B cell (primary cell): Measurements from ENCODE around the gene VAV3. TPM values are rescaled to one million over a fixed set of nuclear protein-coding genes. Genes with fewer than 3 reads are reported as not detected.

Source experiments
- ATAC-seq: fragments of 200-7000 bp; cut with Tn5 transposase; one replicate; pipeline ENCODE4 v1.10.0; 2021; ENCODE audit warnings: low read depth, mild to moderate bottlenecking, moderate number of reproducible peaks, moderate library complexity
- CTCF ChIA-PET: fragments of 350-600 bp; sonication (Branson Sonifier 250); formaldehyde crosslinking; loops from one replicate; lab custom pipeline; 2021; ENCODE audit warnings: antibody characterized with exemption, inconsistent platforms; lab: Charles Lee
- POLR2A ChIA-PET: fragments of 350-600 bp; sonication (Branson Sonifier 250); formaldehyde crosslinking; loops from one replicate; lab custom pipeline; 2021; ENCODE audit warnings: antibody characterized with exemption; lab: Charles Lee
- DNase-seq: peaks from one replicate; pipeline ENCODE4 v3.0.0; 2013
- H2AFZ ChIP-seq: 2 replicates; pipeline ENCODE4 v1.6.1; 2012; ENCODE audit warnings: mild to moderate bottlenecking, low read depth, low read length; ENCODE audit not compliant: insufficient read depth, poor library complexity, severe bottlenecking
- H3K27ac ChIP-seq, 2 donors: 1 replicate in 1 of 2; 2 replicates in 1 of 2; pipeline ENCODE4 v1.5.1; 2012 to 2013; ENCODE audit warnings: low read length in 2 of 2, mild to moderate bottlenecking in 2 of 2, moderate library complexity in 1 of 2
- H3K27me3 ChIP-seq, 4 experiments: fragments of 200-600 bp in 1 of 4; sonication (generic) in 1 of 4; replicated peaks in 1 of 4; 1 replicate in 2 of 4; 2 replicates in 2 of 4; pipeline versions ENCODE4 v1.6.1 to v1.7.0; 2013 to 2016; ENCODE audit warnings: low read length in 3 of 4, mild to moderate bottlenecking in 2 of 4, mixed read lengths in 1 of 4, moderate library complexity in 1 of 4; ENCODE audit not compliant: insufficient read depth in 4 of 4, control insufficient read depth in 3 of 4; ENCODE audit errors: control extremely low read depth in 1 of 4
- H3K36me3 ChIP-seq, 2 experiments: replicated peaks in 1 of 2; 1 replicate in 1 of 2; 2 replicates in 1 of 2; pipeline versions ENCODE4 v1.6.1 to v1.7.1; 2013; ENCODE audit warnings: low read length in 1 of 2; ENCODE audit not compliant: insufficient read depth in 2 of 2, control insufficient read depth in 1 of 2; ENCODE audit errors: control extremely low read depth in 1 of 2, extremely low read depth in 1 of 2
- H3K4me1 ChIP-seq, 2 donors: fragments of 200-600 bp in 1 of 2; sonication (generic) in 1 of 2; 1 replicate in 1 of 2; 2 replicates in 1 of 2; pipeline versions ENCODE4 v1.5.1 to v1.6.1; 2013 to 2017; ENCODE audit warnings: low read length in 2 of 2; ENCODE audit not compliant: control insufficient read depth in 2 of 2, insufficient read depth in 2 of 2
- H3K4me2 ChIP-seq: replicated peaks from 2 replicates; pipeline ENCODE3; 2012; ENCODE audit warnings: mild to moderate bottlenecking, low read depth, low read length; ENCODE audit not compliant: poor library complexity, severe bottlenecking
- H3K4me3 ChIP-seq, 5 experiments: fragments of 200-600 bp in 1 of 5; sonication (generic) in 1 of 5; 1 replicate in 3 of 5; 2 replicates in 2 of 5; pipeline versions ENCODE4 v1.5.1 to v1.7.0; 2011 to 2016; ENCODE audit warnings: low read length in 4 of 5, mild to moderate bottlenecking in 4 of 5, low read depth in 2 of 5, control low read depth in 1 of 5, moderate library complexity in 1 of 5; ENCODE audit not compliant: insufficient read depth in 1 of 5; ENCODE audit errors: control extremely low read depth in 1 of 5, extremely low read depth in 1 of 5
- H3K79me2 ChIP-seq: fragments of 200-600 bp; sonication (generic); one replicate; pipeline ENCODE4 v1.6.0; 2016; ENCODE audit warnings: low read length; ENCODE audit not compliant: control insufficient read depth, insufficient read depth
- H3K9ac ChIP-seq: fragments of 200-600 bp; sonication (generic); 2 replicates; pipeline ENCODE4 v1.6.1; 2017; ENCODE audit warnings: mild to moderate bottlenecking, low read length, moderate library complexity
- H3K9me3 ChIP-seq, 3 donors: one replicate each; pipeline versions ENCODE4 v1.6.1 to v1.7.1; 2013; ENCODE audit warnings: low read length in 2 of 3; ENCODE audit not compliant: control insufficient read depth in 2 of 3, insufficient read depth in 1 of 3; ENCODE audit errors: control extremely low read depth in 1 of 3
- H4K20me1 ChIP-seq: 2 replicates; pipeline ENCODE4 v1.6.0; 2012; ENCODE audit warnings: mild to moderate bottlenecking, low read length; ENCODE audit not compliant: insufficient read depth, control insufficient read depth, poor library complexity, severe bottlenecking
- H3K27ac Mint-ChIP-seq: one replicate; pipeline ENCODE4 v1.8.0; 2021; ENCODE audit warnings: mixed read lengths
- H3K27me3 Mint-ChIP-seq: one replicate; pipeline ENCODE4 v1.8.0; 2021; ENCODE audit warnings: mixed read lengths
- H3K4me1 Mint-ChIP-seq: one replicate; pipeline ENCODE4 v1.8.0; 2021; ENCODE audit warnings: mixed read lengths
- H3K4me3 Mint-ChIP-seq: one replicate; pipeline ENCODE4 v1.8.0; 2021; ENCODE audit warnings: mixed read lengths
- H3K9me3 Mint-ChIP-seq: one replicate; pipeline ENCODE4 v1.8.0; 2022; ENCODE audit warnings: mixed read lengths; ENCODE audit not compliant: insufficient read depth
- EZH2 ChIP-seq: IDR thresholded peaks from 2 replicates; pipeline ENCODE4 v1.6.1; 2012; ENCODE audit warnings: borderline replicate concordance, low read depth, mild to moderate bottlenecking, moderate library complexity, low read length; ENCODE audit not compliant: insufficient read depth, poor library complexity, severe bottlenecking
- WGBS: methylation state at CpG from one replicate; pipeline ENCODE4 v1.1.5; 2013; ENCODE audit warnings: missing lambda C conversion rate; ENCODE audit not compliant: insufficient coverage; 5-methylcytosine and 5-hydroxymethylcytosine counted together
- intact Hi-C: fragments of 100-400 bp; cut with micrococcal nuclease; formaldehyde crosslinking; loops from one replicate; pipeline ENCODE4 v1.10.0; 2022
- polyA plus RNA-seq: library from polyadenylated mRNA; depleted of rRNA; stranded (reverse); fragments of >200 nt; gene quantifications from 2 replicates; pipeline ENCODE4 v1.2.3, GENCODE V29; 2012
- total RNA-seq, 2 donors: library from RNA; stranded (reverse); fragments of 120-200 nt in 1 of 2; gene quantifications; 1 replicate in 1 of 2; 2 replicates in 1 of 2; pipeline versions ENCODE4 v1.2.3 to v1.2.4, GENCODE V29; 2013 to 2022
- TF ChIP-seq, protein P1 (sequence below): fragments of 200-600 bp; IDR thresholded peaks from one replicate; pipeline ENCODE4 v1.8.0; 2022; ENCODE audit warnings: antibody characterized with exemption, mild to moderate bottlenecking

VAV3 gene
- total and polyA plus RNA-seq, 2 donors (not counting 1 experiment from before 2014, with no cell fraction given): 14.8 to 32.5 TPM

DNA sequence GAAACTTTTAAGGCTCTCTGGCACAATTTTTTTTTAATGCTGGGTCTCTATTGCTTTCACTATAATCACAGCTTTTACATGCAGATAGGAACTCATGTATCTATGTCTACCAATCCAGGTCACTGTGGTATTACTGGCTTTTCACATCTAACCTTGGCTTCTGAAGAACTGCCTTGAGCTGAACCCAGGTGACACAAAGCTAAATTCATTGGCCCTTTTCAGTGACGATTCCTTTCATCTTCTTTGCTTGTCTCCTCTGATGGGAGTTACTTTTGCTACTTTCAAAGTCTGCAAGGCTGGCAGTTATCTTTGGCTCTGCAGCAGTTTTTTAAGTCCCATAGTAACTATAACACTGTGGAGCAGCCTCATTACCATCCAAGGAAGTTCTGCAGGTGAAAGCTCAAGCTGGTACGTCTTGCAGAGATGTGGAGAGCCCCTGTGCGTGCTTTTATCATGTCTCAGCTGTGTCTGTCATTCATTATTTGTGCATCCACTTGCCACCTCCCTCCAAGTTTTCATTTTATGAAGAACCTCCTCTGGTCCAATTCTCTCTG, 364.3 kb downstream of the VAV3 start:
- Histone ChIP-seq H3K27ac (no peak overlapping the region), H3K9me3 (no peaks in the 10 kb centered on the region), H2AFZ (no peak overlapping the region), H3K4me1 (no peaks in the 10 kb centered on the region), H3K36me3 (peaks cover 19 to 29% of the 10 kb centered on the region in 2 experiments), H3K79me2 (no peaks in the 10 kb centered on the region), H3K9ac (no peak overlapping the region), H3K27me3 (no peaks in the 10 kb centered on the region), H3K4me2 (no peak overlapping the region), H3K4me3 (no peak overlapping the region), H4K20me1 (no peaks in the 10 kb centered on the region)
- no peaks in the 10 kb centered on the region for H3K27me3 Mint-ChIP-seq
- no peak for DNase-seq
- ChIA-PET POLR2A (no interaction called here), CTCF (no interaction called here)
- H3K4me3 Mint-ChIP-seq: no peak overlapping the region
- no peak for ATAC-seq
- H3K4me1 Mint-ChIP-seq: no peaks in the 10 kb centered on the region
- H3K27ac Mint-ChIP-seq: no peak overlapping the region
- no peaks in the 10 kb centered on the region for H3K9me3 Mint-ChIP-seq
- TF ChIP-seq EZH2: no peak
- TF ChIP-seq, protein P1, sequence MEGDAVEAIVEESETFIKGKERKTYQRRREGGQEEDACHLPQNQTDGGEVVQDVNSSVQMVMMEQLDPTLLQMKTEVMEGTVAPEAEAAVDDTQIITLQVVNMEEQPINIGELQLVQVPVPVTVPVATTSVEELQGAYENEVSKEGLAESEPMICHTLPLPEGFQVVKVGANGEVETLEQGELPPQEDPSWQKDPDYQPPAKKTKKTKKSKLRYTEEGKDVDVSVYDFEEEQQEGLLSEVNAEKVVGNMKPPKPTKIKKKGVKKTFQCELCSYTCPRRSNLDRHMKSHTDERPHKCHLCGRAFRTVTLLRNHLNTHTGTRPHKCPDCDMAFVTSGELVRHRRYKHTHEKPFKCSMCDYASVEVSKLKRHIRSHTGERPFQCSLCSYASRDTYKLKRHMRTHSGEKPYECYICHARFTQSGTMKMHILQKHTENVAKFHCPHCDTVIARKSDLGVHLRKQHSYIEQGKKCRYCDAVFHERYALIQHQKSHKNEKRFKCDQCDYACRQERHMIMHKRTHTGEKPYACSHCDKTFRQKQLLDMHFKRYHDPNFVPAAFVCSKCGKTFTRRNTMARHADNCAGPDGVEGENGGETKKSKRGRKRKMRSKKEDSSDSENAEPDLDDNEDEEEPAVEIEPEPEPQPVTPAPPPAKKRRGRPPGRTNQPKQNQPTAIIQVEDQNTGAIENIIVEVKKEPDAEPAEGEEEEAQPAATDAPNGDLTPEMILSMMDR: no peak
- WGBS: 100% methylated on average over 2 of the region's 3 CpGs
- intact Hi-C loops: no loop called here

DNA sequence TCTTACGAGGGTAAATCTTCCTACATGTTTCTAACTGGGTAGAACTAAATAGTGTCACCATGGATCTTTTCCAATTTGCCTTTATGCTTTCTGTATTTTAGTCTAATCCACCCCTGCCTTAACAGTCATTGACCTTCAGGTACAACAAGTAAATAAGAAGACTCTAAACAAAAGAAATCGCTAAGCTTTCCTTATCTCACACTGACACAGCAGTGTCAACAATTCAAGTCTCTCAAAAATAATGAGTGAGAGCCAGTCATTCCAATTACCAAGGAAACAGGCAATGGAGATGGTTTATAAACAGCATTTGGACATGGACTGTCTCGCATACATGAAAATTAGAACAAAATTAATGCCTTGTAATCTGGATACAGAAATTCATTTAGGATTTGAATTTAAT, 365.8 kb downstream of the VAV3 start:
- ATAC-seq (no peak), DNase-seq (no peak)
- ChIA-PET CTCF (interaction anchor here (0.5 kb wide), 1 partner anchor 457 kb away, joined by 3 read pairs; no protein-coding TSS in a partner anchor), POLR2A (no interaction called here)
- Histone ChIP-seq H3K9ac (no peak overlapping the region), H3K4me1 (no peaks in the 10 kb centered on the region), H3K4me3 (no peak overlapping the region), H3K36me3 (peaks cover 24 to 38% of the 10 kb centered on the region in 2 experiments), H3K4me2 (no peak overlapping the region), H3K79me2 (no peaks in the 10 kb centered on the region), H3K27me3 (no peaks in the 10 kb centered on the region), H2AFZ (no peak overlapping the region), H4K20me1 (no peaks in the 10 kb centered on the region), H3K9me3 (no peaks in the 10 kb centered on the region), H3K27ac (no peak overlapping the region)
- Mint-ChIP-seq H3K9me3 (no peaks in the 10 kb centered on the region), H3K4me1 (no peaks in the 10 kb centered on the region), H3K27me3 (no peaks in the 10 kb centered on the region), H3K27ac (no peak overlapping the region), H3K4me3 (no peak overlapping the region)
- intact Hi-C loops: no loop called here
- WGBS: no CpG with 5 or more reads among the region's 3 CpGs
- TF ChIP-seq, protein P1: no peak
- no peak for TF ChIP-seq EZH2
